H1 (cell line): Measurements from ENCODE around the gene NEB. TPM values are rescaled to one million over a fixed set of nuclear protein-coding genes. Genes with fewer than 3 reads are reported as not detected.

Source experiments
- BACH1 ChIP-seq: IDR thresholded peaks from 2 replicates; pipeline ENCODE4 v1.6.1; 2012; ENCODE audit warnings: low read length, improper control_type of control experiment
- EGR1 ChIP-seq: IDR thresholded peaks from 2 replicates; pipeline ENCODE4 v1.6.1; 2011; ENCODE audit warnings: low read depth, low read length, borderline replicate concordance
- NRF1 ChIP-seq: IDR thresholded peaks from 2 replicates; pipeline ENCODE4 v1.6.1; 2011; ENCODE audit warnings: mild to moderate bottlenecking, low read depth, low read length, improper control_type of control experiment
- SP4 ChIP-seq: IDR thresholded peaks from 2 replicates; pipeline ENCODE4 v1.6.1; 2012; ENCODE audit warnings: low read length, inconsistent platforms
- YY1 ChIP-seq: IDR thresholded peaks from 2 replicates; pipeline ENCODE4 v1.6.1; 2011; ENCODE audit warnings: low read depth, mild to moderate bottlenecking, low read length
- polyA plus RNA-seq, 7 experiments: library from polyadenylated mRNA; depleted of rRNA in 3 of 7; stranded (reverse) in 5 of 7; unstranded in 2 of 7; fragments of >200 nt in 5 of 7; fragments of 200-250 nt in 2 of 7; gene quantifications; 1 replicate in 5 of 7; 2 replicates in 1 of 7; 4 replicates in 1 of 7; pipeline versions ENCODE4 v1.2.1 to v1.2.3, GENCODE V29; 2011 to 2013; ENCODE audit warnings: missing spikeins in 2 of 7, mixed read lengths in 2 of 7
- total RNA-seq: library from RNA; stranded (reverse); fragmentation: NEBNext Ultra II Directional; extraction: Animal tissue kit (Norgen Biotek cat#: 25700); gene quantifications from 2 replicates; pipeline ENCODE4 v1.2.1, GENCODE V29; 2021

Gene NEB
- total and polyA plus RNA-seq, 2 of the 8 experiments (the other 6 are each of a cell fraction or from before 2014, with no cell fraction given) = 1.4 to 2.5 TPM

DNA sequence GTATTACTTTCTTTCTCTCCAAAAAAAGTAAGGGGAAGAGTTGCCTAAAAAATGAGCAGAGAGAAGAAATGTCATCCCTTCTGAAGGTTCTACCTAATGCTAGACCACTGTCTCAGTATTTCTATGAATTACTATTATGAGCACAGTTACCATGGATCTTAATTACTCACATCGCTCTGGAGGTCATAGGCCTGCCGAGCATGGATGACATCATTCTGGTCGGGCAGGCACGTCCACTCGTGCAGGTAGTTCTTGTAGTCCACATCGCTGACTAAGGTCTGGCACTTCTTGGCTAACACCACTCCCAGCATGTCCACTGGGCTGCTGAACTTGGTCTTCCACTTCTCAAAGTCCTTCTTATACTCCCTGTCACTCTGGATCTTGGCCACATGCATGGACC, 106.9 kb downstream of the NEB start (continued):
- no peak for TF ChIP-seq EGR1
- no peak for TF ChIP-seq YY1
- no peak for TF ChIP-seq NRF1
- no peak for TF ChIP-seq BACH1
- no peak for TF ChIP-seq SP4
